Esophagus squamous epithelium (tissue), 5 donors: ENCODE data around the gene B4GALNT4. TPM values are rescaled to one million over a fixed set of nuclear protein-coding genes. Genes with fewer than 3 reads are reported as not detected.
A peak's percentile ranks its signal among the peaks of the same experiment; 100 is the strongest.

ENCODE experiments used
- DNase-seq: peaks from one replicate; lab custom pipeline; 2025; lab: John Stamatoyannopoulos, UW
- H3K27ac ChIP-seq, 4 donors: fragments of 200-600 bp; sonication (generic); one replicate each; pipeline ENCODE4 v1.5.1; 2016 to 2019; ENCODE audit warnings: mild to moderate bottlenecking in 1 of 4
- H3K27me3 ChIP-seq, 4 donors: fragments of 200-600 bp; sonication (generic); 1 replicate in 3 of 4; 2 replicates in 1 of 4; pipeline versions ENCODE4 v1.5.1 to v1.6.0; 2017 to 2021; ENCODE audit warnings: antibody characterized with exemption in 1 of 4
- H3K36me3 ChIP-seq, 3 donors: fragments of 200-600 bp; sonication (generic); one replicate each; pipeline ENCODE4 v1.5.1; 2016 to 2019
- H3K4me1 ChIP-seq, 3 donors: fragments of 200-600 bp; sonication (generic); one replicate each; pipeline ENCODE4 v1.5.1; 2017 to 2019
- H3K4me3 ChIP-seq, 4 donors: fragments of 200-600 bp; sonication (generic); 1 replicate in 3 of 4; 2 replicates in 1 of 4; pipeline ENCODE4 v1.5.1; 2016 to 2019; ENCODE audit warnings: mild to moderate bottlenecking in 2 of 4, moderate library complexity in 1 of 4
- H3K9me3 ChIP-seq, 3 donors: fragments of 200-600 bp; sonication (generic); one replicate each; pipeline ENCODE4 v1.5.1; 2016 to 2019
- CTCF ChIP-seq, 6 experiments: fragments of 450-650 bp in 4 of 6; fragments of 200-600 bp in 2 of 6; sonication (generic) in 2 of 6; IDR thresholded peaks; one replicate each; pipeline ENCODE4 v1.5.1; 2016 to 2019; ENCODE audit warnings: antibody characterized with exemption in 6 of 6, mild to moderate bottlenecking in 4 of 6, moderate library complexity in 4 of 6
- POLR2A ChIP-seq, 4 donors: fragments of 450-650 bp; IDR thresholded peaks; one replicate each; pipeline ENCODE4 v1.6.1; 2017; ENCODE audit warnings: antibody characterized with exemption in 4 of 4, mild to moderate bottlenecking in 4 of 4, moderate library complexity in 3 of 4
- WGBS, 2 donors: methylation state at CpG; one replicate each; pipeline ENCODE4 v1.1.5; 2018; 5-methylcytosine and 5-hydroxymethylcytosine counted together
- intact Hi-C: fragments of 100-400 bp; cut with DNase I; formaldehyde crosslinking; loops from one replicate; pipeline ENCODE4 v1.15.0; 2022
- total RNA-seq, 4 donors: library from RNA; depleted of rRNA; stranded (reverse); fragments of >200 nt; gene quantifications; one replicate each; pipeline ENCODE4 v1.1.0, GENCODE V29; 2016
- donor health status: DM: yes; HTN: yes; CAD: no.

B4GALNT4 gene
- total RNA-seq, 4 donors from 2014 or later = 0.97 to 7.9 (median 3.3) TPM

DNA sequence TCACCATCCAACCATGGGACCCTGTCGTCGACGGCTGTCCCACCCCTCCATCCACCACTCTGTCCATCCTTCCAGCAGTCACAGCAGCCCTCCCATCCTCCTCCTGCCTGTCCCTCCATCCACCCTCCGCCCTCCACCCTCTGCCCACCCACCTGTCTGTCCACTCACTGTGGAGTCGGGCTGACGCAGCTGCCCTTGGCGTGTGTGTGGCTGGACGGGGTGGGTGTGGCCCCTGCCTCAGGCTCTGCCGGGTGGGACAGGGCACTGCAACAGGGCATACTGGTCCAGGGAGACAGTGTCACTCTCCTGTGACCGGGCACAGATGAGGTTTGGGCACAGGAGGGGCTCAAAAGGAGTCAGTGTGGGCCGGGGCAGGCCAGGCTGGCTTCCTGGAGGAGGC lies 26.6 kb downstream of the B4GALNT4 start:
- peak overlapping the region; percentile 65 to 74 (median 68) for H3K4me3 ChIP-seq
- intact Hi-C loops = no loop called here
- H3K36me3 ChIP-seq = peaks cover 0 to 34% (median 0%) of the 10 kb centered on the region in 3 donors
- DNase-seq = no peak
- H3K4me1 ChIP-seq = peaks cover 8 to 48% (median 19%) of the 10 kb centered on the region in 3 donors
- no peaks in the 10 kb centered on the region for H3K9me3 ChIP-seq
- no peak for TF ChIP-seq POLR2A (IDR thresholded peaks at IDR 0.05)
- no peak for TF ChIP-seq CTCF (IDR thresholded peaks at IDR 0.05)
- 23 to 64% methylated on average over 6 of the region's 11 CpGs for WGBS, 2 donors
- peak overlapping the region; percentile 87 to 97 (median 95) for H3K27ac ChIP-seq
- H3K27me3 ChIP-seq = peaks cover 0 to 38% (median 4%) of the 10 kb centered on the region in 4 donors

- Histone ChIP-seq H3K9me3 (no peaks in the 10 kb centered on the region), H3K36me3 (peaks cover 0 to 34% (median 0%) of the 10 kb centered on the region in 3 donors), H3K4me1 (peaks cover 8 to 41% (median 14%) of the 10 kb centered on the region in 3 donors), H3K27ac (peak overlapping the region; percentile 39 to 97 (median 95)), H3K27me3 (peaks cover 0 to 38% (median 4%) of the 10 kb centered on the region in 4 donors), H3K4me3 (peak overlapping the region in 3 of 4 donors; percentile 65 to 74 (median 66))
- WGBS, 2 donors = 19 to 23% methylated on average over 2 to 5 of the region's 23 CpGs
- TF ChIP-seq CTCF (IDR thresholded peaks at IDR 0.05) (peak in 1 of 6 experiments; percentile 31), POLR2A (IDR thresholded peaks at IDR 0.05) (no peak)
- intact Hi-C loops = no loop called here
- no peak for DNase-seq
These were observed 27.2 kb downstream of the B4GALNT4 start for GRCh38 chr11:396511-396947.

DNA sequence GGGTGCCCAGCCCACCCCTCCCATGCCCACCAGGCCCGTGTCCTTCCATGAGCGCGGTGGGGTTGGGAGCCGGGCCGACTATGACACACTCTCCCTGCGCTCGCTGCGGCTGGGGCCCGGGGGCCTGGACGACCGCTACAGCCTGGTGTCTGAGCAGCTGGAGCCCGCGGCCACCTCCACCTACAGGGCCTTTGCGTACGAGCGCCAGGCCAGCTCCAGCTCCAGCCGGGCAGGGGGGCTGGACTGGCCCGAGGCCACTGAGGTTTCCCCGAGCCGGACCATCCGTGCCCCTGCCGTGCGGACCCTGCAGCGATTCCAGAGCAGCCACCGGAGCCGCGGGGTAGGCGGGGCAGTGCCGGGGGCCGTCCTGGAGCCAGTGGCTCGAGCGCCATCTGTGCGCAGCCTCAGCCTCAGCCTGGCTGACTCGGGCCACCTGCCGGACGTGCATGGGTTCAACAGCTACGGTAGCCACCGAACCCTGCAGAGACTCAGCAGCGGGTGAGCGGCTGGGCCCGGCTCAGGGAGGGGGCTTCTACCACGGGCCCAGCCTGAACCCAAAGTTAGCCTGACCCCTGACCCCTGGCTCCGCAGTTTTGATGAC lies 27.7 kb downstream of the B4GALNT4 start:
- intact Hi-C loops = no loop called here
- peaks cover 8 to 36% (median 14%) of the 10 kb centered on the region in 3 donors for H3K4me1 ChIP-seq
- TF ChIP-seq CTCF (IDR thresholded peaks at IDR 0.05) = peak in 4 of 6 experiments; percentile 24 to 40 (median 30)
- TF ChIP-seq POLR2A (IDR thresholded peaks at IDR 0.05) = no peak
- no peaks in the 10 kb centered on the region for H3K9me3 ChIP-seq
- peaks cover 0 to 34% (median 4%) of the 10 kb centered on the region in 4 donors for H3K27me3 ChIP-seq
- WGBS, 2 donors = 100% methylated on average over 1 of the region's 43 CpGs; no CpG with 5 or more reads in 1 of the 2 donors
- peaks cover 0 to 34% (median 0%) of the 10 kb centered on the region in 3 donors for H3K36me3 ChIP-seq
- DNase-seq = no peak
- H3K4me3 ChIP-seq = peak overlapping the region in 3 of 4 donors; percentile 65 to 74 (median 66)
- H3K27ac ChIP-seq = peak overlapping the region in 3 of 4 donors; percentile 93 to 97 (median 97)

GRCh38 chr11:398826-399225 lies 29.5 kb downstream of the B4GALNT4 start:
- Histone ChIP-seq H3K4me3 (no peak overlapping the region), H3K9me3 (no peaks in the 10 kb centered on the region), H3K27me3 (peaks cover 0 to 27% (median 4%) of the 10 kb centered on the region in 4 donors), H3K4me1 (peaks cover 8 to 43% (median 14%) of the 10 kb centered on the region in 3 donors), H3K36me3 (peaks cover 0 to 43% (median under 1%) of the 10 kb centered on the region in 3 donors), H3K27ac (no peak overlapping the region)
- intact Hi-C loops = no loop called here
- TF ChIP-seq POLR2A (IDR thresholded peaks at IDR 0.05) = no peak
- peak in 1 of 6 experiments; percentile 28 for TF ChIP-seq CTCF (IDR thresholded peaks at IDR 0.05)
- no peak for DNase-seq
- WGBS, 2 donors = 63 to 84% methylated on average over 14 to 20 of the region's 20 CpGs

GRCh38 chr11:399731-400211 lies 30.5 kb downstream of the B4GALNT4 start:
- H3K4me3 ChIP-seq = no peak overlapping the region
- no peak for DNase-seq
- no peaks in the 10 kb centered on the region for H3K9me3 ChIP-seq
- H3K4me1 ChIP-seq = peaks cover 8 to 53% (median 14%) of the 10 kb centered on the region in 3 donors
- H3K27ac ChIP-seq = no peak overlapping the region
- 43 to 93% methylated on average over 1 to 12 of the region's 21 CpGs for WGBS, 2 donors
- peaks cover 0 to 21% (median 4%) of the 10 kb centered on the region in 4 donors for H3K27me3 ChIP-seq
- intact Hi-C loops = no loop called here
- H3K36me3 ChIP-seq = peaks cover 0 to 53% (median 10%) of the 10 kb centered on the region in 3 donors
- no peak for TF ChIP-seq POLR2A (IDR thresholded peaks at IDR 0.05)
- TF ChIP-seq CTCF (IDR thresholded peaks at IDR 0.05) = no peak
